Measurements from ENCODE around the gene C1QTNF9B.
"Not testable (repeated sequence)": the region's sequence is repeated elsewhere in the genome, so short reads cannot be mapped to it uniquely, and the experiment has no call there.

Gene C1QTNF9B

GRCh38 chr13:23893791-23894190 is 3.5 kb downstream of the C1QTNF9B start:
- DNase-seq (ENCODE audit: low spot score), result not testable (repeated sequence)

DNA sequence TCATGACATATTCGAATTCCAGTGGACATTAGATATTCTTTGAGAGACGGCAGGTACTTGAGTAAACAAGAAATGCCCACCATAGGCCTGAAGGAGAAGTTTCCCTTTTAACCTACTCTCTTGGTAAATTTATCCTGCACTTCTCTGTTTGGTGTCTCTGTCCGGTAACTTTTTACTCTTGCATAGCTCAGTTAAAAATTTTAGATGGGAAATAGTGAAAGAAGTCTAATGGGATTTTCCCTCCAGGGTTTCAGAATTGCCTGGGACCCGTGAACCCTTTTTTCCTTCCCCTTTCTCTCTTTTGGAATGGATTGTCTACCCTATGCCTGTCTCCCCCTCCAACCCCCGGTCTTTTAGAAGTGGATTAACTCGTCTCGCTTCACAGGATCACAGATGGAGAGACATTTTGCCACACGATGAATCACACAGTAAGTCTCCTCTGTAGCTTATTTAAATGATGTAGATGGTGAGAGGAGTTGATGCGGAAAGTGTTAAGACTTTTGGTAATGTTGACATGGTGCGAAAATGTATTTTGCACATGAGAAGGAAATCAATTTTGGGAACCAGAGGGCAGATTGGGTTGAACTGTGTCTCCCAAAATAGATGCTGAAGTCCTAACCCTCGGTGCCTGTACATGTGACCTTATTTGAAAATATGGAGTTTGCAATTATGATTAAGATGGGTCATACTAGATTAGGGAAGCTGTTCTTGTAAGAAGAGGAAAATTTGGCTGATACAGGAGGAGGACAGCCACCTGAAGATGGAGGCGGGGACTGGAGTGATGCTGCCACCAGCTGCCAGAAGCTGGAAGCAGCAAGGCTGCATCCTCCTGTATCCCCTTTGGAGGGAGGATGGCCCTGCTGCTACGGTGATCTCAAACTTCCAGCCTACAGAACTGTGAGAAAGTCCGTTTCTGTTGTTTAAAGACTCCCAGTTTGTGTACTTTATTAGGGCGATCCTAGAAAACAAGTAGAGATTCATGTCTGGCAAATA is 7.4 kb downstream of the C1QTNF9B start:
- DNase-seq (ENCODE audit: low spot score), result peak; percentile 62

DNA sequence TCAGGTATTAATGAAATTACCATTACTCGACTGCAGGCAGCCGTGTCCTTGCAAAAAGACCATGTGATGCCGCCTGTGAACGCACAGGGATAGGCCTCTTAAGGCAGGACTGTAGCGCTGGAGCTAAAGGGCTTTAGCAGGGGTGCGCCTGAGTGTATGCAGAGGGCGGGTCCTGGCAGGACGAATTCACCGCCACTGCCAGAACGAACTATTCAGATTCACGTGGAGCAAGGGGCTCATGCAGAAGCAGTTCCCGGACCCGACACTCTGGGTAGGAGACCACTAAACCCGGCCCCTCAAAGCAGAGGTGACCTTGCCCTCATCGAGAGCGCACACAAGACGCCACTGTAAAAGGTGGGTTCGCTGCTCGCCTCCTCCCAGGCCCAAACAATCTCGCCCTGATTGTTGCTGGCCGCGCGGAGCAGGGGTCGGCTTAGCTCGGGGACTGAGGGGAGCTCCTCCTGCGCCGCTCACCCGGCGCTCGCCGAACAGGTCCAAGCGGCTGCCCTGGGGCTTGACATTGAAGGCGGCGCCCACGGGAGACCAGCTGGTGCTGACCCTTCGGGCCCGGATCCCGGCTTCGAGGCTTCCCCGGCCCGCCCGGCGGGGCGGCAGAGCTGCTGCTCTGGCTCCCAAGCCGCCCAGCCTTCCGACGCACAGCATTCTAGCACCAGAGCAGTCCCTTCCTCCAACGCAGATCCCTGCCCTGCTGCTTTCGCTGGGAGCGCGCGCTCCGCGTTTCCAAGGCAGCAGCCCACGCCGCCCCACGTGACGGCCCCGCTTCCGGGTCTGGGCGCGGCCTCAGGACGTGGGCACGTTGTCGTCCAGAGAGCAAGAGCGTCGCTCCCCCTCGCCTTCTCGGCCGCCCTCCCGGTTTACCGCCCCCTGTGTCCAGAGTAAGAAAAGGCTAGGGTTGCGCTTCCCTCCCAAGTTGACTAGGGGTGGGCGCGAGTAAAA is 8.4 kb downstream of the C1QTNF9B start, which contains the start of gene MIPEP:
Gene MIPEP (minus strand): TSS at position 743 of the 957 bp plus-strand sequence. CDS start 80 bp downstream, at position 663.
- DNase-seq (ENCODE audit: low spot score), result peak; percentile 97

DNA sequence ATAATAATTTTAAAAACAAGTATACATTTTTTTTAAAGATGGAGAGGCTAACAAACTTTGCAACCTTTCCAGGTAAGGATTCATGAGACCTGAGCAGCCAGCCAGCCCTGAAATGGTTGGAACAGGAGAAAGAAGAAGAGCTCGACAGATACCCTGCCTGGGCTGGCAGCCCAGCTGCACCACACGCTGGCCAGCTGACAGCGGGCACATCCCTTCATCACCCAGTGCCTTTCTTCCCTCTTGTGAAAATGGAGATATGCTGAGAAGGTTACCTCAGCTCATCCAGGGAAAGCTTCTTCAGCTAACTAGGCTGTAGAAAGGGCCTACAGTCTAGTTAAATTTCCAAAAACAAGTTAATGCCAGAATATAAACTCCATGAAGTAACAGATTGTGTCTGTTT is 12.9 kb downstream of the C1QTNF9B start:
- DNase-seq (ENCODE audit: low spot score), result not testable (repeated sequence)

GRCh38 chr13:23883255-23883654 is 14.0 kb downstream of the C1QTNF9B start:
- DNase-seq (ENCODE audit: low spot score), result no peak

GRCh38 chr13:23881402-23881800 is 15.9 kb downstream of the C1QTNF9B start:
- DNase-seq (ENCODE audit: low spot score), result not testable (repeated sequence)

DNA sequence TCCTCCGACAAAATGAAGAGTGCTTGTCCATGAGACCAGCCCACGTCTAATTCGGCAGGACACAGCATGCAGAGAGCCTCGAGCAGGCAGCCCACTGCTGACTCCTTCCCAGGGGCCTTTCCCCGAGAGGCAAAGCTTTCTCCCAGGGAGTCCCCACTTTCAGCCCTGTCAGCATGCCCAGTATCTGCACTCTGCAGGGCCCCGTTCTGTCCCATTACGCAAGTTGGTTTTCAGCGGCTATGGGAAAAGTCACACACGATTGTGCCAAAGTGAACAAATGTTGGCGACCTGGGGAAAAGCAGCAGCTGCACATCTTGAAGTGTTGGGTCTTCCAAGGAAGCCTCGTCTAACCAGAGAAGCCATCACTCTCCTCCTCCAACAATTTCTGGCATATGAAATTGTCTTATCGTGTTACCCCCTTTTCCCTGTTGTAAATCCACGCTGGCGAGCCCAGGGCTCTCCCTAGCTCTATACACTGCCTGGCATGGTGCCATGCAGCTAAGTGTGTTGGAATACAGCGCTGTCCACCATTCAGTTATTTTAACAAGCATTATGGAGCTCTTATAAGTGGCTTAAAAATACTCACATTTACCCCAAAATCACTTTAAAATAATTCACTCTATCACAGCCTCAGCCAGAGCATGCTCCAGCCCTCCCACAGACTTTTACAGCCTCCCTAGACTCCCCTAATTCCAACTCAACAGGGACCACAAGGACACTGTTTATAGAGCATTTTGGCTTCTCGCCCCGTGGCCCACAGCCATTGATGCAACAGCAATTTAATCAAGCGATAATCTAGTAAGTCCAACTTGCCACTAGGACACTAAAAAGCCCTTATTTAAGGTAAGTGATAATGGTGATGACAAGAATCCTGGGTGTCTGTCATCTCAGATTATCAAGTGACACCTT is 16.6 kb downstream of the C1QTNF9B start:
- DNase-seq (ENCODE audit: low spot score), result not testable (repeated sequence)

- no peak for DNase-seq (ENCODE audit: low spot score)
These were observed 20.0 kb downstream of the C1QTNF9B start for GRCh38 chr13:23877286-23877685.

DNA sequence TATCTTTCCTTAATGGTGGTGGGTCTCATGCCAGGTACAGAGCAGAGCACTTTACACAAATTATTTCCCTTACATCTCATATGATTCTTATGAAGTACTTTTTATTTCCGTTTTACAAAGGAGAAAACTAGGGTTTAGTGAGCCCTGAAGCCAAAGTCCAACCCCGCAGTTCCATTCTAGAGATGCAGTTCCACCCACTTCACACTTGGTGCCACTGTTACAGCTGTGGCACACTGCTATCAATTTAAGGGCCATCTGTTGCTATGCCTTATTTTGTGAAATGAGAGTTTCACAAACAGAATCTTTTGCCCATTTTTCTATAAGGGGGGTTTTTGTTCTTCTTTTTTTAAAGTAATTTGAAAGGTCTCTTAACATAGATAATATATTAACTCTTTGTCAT is 21.0 kb downstream of the C1QTNF9B start:
- peak; percentile 30 for DNase-seq (ENCODE audit: low spot score)

- peak; percentile 55 for DNase-seq (ENCODE audit: low spot score)
These were observed 25.6 kb downstream of the C1QTNF9B start for GRCh38 chr13:23871616-23872220.

- DNase-seq (ENCODE audit: low spot score), result no peak
These were observed 26.8 kb downstream of the C1QTNF9B start for GRCh38 chr13:23870356-23871140.

DNA sequence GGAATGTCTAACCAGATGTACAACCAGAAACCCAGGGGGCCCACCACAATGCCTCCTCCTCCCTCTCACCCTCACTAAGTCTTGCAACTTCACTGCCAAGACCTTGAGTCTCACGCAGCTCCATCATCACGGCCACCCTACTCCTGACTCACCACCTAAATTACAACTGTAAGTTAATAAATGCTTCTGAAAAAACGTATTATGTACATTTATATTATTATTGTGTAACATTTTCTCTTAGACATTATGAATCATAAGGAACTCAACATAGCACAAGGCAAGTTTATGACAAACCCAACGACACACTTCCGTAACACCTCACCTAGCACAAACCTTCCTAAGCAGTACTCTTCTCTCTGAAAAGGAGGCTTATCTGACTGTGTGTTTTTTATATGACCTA is 28.8 kb downstream of the C1QTNF9B start:
- peak; percentile 50 for DNase-seq (ENCODE audit: low spot score)

DNA sequence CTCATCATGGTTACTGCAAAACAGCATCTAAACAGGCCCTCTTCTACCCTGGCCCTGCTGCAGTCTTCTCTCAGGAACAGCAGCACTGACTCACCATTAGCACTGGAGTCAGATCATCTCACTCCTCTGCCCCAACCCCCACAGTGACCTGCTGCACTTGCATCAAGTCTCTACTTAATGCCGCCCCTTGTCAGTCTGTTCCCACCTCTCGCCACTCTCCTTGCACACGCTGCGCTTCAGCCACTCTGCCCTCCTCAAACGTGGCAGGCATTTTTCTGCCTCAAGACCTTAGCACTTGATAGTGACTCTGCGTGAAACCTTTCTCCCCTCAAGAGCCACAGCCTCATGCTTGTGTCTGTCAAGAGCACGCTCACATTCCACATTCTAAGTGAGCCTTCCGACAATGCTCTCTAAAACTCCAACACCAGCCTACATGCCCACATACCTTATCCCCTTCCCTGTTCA is 30.2 kb downstream of the C1QTNF9B start:
- peak; percentile 54 for DNase-seq (ENCODE audit: low spot score)

DNA sequence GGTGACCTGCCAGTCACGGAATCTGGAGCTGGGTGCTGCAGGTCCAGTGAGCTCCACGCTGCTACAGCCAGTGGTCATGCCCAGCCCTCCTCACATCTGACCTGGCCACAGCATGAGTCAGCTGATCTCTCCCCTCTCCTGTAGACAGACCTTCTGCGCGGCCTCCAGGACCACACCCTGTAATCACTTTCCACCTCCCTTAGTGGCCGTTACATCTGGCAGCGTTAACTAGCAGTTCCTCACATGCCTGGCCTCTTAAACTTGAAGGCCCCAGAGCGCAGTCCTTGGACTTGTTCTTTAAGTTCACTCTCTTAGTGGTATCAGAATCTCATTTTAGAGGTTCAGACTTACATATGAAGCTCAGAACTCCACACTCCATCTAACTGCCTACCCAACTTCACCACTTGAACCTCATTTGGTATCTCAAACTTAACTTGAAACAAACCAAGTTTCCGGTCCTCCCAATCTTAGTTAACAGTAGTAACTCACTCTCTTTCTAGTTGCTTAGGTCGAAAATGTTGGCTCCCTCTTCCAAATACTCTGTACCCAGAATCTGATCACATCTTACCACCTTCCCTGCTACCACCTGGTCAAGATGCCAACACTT is 30.8 kb downstream of the C1QTNF9B start:
- DNase-seq (ENCODE audit: low spot score), result peak; percentile 34

DNA sequence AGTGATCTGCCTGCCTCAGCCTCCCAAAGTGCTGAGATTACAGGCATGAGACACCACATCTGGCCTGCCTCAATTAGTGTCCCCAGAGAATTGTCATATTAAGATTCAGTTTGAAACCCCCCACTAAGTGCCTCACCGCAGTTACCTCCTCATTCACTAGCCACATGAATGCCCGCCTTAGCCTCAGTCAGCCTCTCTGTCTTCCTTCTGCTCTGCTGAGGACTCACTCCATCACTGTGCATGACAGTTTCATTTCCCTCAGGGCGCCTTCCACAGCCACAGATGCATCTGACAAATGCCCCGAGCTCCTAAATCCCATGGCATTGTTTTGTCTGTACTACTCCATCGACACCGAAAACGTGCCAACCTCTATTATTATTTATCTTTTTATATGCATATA is 31.4 kb downstream of the C1QTNF9B start:
- DNase-seq (ENCODE audit: low spot score), result no peak

DNA sequence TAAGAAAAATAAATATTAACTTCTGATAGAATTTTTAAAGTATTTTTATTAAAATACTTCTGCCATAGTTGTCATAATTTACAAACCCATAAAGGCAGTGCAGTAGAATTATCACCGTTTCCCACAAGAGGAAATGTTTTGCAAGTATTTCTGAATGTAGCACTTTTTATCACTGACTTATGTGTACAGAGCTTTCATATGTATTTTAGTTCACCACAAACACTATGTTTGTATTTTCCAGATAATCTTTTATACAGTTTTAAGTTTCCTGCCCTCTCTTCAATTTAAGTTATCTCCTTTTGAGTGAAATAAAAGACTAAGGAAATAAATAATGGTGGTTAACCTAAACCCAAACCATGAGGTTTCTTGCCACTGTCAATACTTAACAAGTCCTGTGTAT is 32.3 kb downstream of the C1QTNF9B start:
- no peak for DNase-seq (ENCODE audit: low spot score)

DNA sequence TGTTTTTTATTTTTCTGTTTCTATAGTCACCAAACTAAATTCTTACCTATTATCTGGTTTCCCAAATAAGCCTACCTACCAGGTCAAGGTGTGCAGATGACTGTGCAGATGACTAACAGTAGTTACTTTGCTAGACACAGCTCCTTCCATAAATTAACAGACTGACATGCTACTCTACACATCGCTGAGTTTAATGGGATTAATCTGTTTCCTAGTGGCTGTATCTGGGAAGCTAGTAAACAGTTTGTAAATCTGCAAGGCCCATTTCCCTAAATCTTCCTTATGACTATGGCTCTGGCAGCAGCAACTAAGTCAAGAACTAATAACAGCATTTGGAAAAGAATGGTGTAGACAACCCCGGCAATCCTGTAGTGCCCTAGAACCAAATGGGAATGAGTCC is 36.0 kb downstream of the C1QTNF9B start:
- DNase-seq (ENCODE audit: low spot score), result peak; percentile 18

GRCh38 chr13:23859904-23860303 is 37.4 kb downstream of the C1QTNF9B start:
- DNase-seq (ENCODE audit: low spot score), result no peak

- DNase-seq (ENCODE audit: low spot score), result peak; percentile 48
These were observed 37.8 kb downstream of the C1QTNF9B start for GRCh38 chr13:23859455-23859854.

Measured in kidney tubule cell (primary cell).